Hepatocyte (in vitro differentiated cells): ENCODE results near the gene CLCN4. TPM values are rescaled to one million over a fixed set of nuclear protein-coding genes. Genes with fewer than 3 reads are reported as not detected.

Experiments used
- DNase-seq: peaks from one replicate; pipeline ENCODE4 v3.0.0-alpha.2; 2016; ENCODE audit warnings: low spot score
- H2AFZ ChIP-seq: fragments of 200-600 bp; sonication (generic); 2 replicates; pipeline ENCODE4 v1.6.0; 2016; ENCODE audit warnings: antibody characterized with exemption, mild to moderate bottlenecking
- H3K27ac ChIP-seq: fragments of 200-600 bp; sonication (generic); 2 replicates; pipeline ENCODE4 v1.5.1; 2016; ENCODE audit warnings: mild to moderate bottlenecking
- H3K27me3 ChIP-seq: fragments of 200-600 bp; sonication (generic); 2 replicates; pipeline ENCODE4 v1.6.1; 2016
- H3K36me3 ChIP-seq: fragments of 200-600 bp; sonication (generic); replicated peaks from 2 replicates; pipeline ENCODE4 v1.5.1; 2016; ENCODE audit warnings: low read depth; ENCODE audit not compliant: insufficient read depth
- H3K4me1 ChIP-seq: fragments of 200-600 bp; sonication (generic); 2 replicates; pipeline ENCODE4 v1.5.1; 2016; ENCODE audit warnings: mild to moderate bottlenecking, moderate library complexity; ENCODE audit not compliant: insufficient read depth
- H3K4me2 ChIP-seq: fragments of 200-600 bp; sonication (generic); 2 replicates; pipeline ENCODE4 v1.6.0; 2016
- H3K4me3 ChIP-seq: fragments of 200-600 bp; sonication (generic); 2 replicates; pipeline ENCODE4 v1.5.1; 2016; ENCODE audit warnings: mild to moderate bottlenecking
- H3K79me2 ChIP-seq: fragments of 200-600 bp; sonication (generic); 2 replicates; pipeline ENCODE4 v1.6.0; 2017; ENCODE audit warnings: mild to moderate bottlenecking
- H3K9me2 ChIP-seq: fragments of 200-600 bp; sonication (generic); replicated peaks from 2 replicates; pipeline ENCODE4 v1.6.0; 2017; ENCODE audit warnings: mild to moderate bottlenecking; ENCODE audit not compliant: insufficient read depth
- H3K9me3 ChIP-seq: fragments of 200-600 bp; sonication (generic); 2 replicates; pipeline ENCODE4 v1.5.1; 2016; ENCODE audit warnings: low read depth, mild to moderate bottlenecking
- H4K20me1 ChIP-seq: fragments of 200-600 bp; sonication (generic); 2 replicates; pipeline ENCODE4 v1.6.0; 2016; ENCODE audit warnings: mild to moderate bottlenecking; ENCODE audit not compliant: insufficient read depth, poor library complexity, severe bottlenecking
- EZH2 ChIP-seq: fragments of 200-600 bp; sonication (generic); IDR thresholded peaks from 2 replicates; pipeline ENCODE4 v1.6.1; 2016; ENCODE audit warnings: antibody characterized with exemption, mild to moderate bottlenecking, borderline replicate concordance
- EZH2phosphoT487 ChIP-seq: fragments of 200-600 bp; sonication (generic); IDR thresholded peaks from one replicate; pipeline ENCODE4 v1.6.1; 2018; ENCODE audit warnings: antibody characterized with exemption, mild to moderate bottlenecking, low read depth, moderate library complexity; ENCODE audit not compliant: unreplicated experiment, severe bottlenecking
- WGBS: methylation state at CpG from one replicate; pipeline ENCODE4 v1.1.6; 2016; ENCODE audit warnings: low lambda C conversion rate; ENCODE audit errors: missing lambda C conversion rate; 5-methylcytosine and 5-hydroxymethylcytosine counted together
- polyA plus RNA-seq: library from polyadenylated mRNA; unstranded; fragments of >200 nt; fragmentation: Nextera tagmentation; extraction: Ambion mirVana; gene quantifications from 2 replicates; pipeline ENCODE4 v1.2.1, GENCODE V29; 2016
- total RNA-seq: library from RNA; depleted of rRNA; stranded (reverse); fragments of >200 nt; gene quantifications from 2 replicates; pipeline ENCODE4 v1.2.3, GENCODE V29; 2014
- TF ChIP-seq, protein P1 (sequence below): fragments of 200-600 bp; sonication (generic); IDR thresholded peaks from 2 replicates; pipeline ENCODE4 v1.5.1; 2016; ENCODE audit warnings: antibody characterized with exemption, mild to moderate bottlenecking; ENCODE audit not compliant: poor library complexity

The CLCN4 gene
- total and polyA plus RNA-seq, 2 experiments from 2014 or later: 2.2 to 3.8 TPM

- WGBS: 83% methylated on average over 2 of the region's 2 CpGs
- Histone ChIP-seq H3K27ac (no peak overlapping the region), H3K36me3 (no peaks in the 10 kb centered on the region), H3K4me2 (no peak overlapping the region), H3K79me2 (no peaks in the 10 kb centered on the region), H3K9me3 (no peaks in the 10 kb centered on the region), H3K27me3 (no peaks in the 10 kb centered on the region), H3K4me1 (no peaks in the 10 kb centered on the region), H3K4me3 (no peak overlapping the region), H3K9me2 (no peaks in the 10 kb centered on the region), H4K20me1 (no peaks in the 10 kb centered on the region), H2AFZ (no peak overlapping the region)
- TF ChIP-seq, protein P1, sequence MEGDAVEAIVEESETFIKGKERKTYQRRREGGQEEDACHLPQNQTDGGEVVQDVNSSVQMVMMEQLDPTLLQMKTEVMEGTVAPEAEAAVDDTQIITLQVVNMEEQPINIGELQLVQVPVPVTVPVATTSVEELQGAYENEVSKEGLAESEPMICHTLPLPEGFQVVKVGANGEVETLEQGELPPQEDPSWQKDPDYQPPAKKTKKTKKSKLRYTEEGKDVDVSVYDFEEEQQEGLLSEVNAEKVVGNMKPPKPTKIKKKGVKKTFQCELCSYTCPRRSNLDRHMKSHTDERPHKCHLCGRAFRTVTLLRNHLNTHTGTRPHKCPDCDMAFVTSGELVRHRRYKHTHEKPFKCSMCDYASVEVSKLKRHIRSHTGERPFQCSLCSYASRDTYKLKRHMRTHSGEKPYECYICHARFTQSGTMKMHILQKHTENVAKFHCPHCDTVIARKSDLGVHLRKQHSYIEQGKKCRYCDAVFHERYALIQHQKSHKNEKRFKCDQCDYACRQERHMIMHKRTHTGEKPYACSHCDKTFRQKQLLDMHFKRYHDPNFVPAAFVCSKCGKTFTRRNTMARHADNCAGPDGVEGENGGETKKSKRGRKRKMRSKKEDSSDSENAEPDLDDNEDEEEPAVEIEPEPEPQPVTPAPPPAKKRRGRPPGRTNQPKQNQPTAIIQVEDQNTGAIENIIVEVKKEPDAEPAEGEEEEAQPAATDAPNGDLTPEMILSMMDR: no peak
- TF ChIP-seq EZH2phosphoT487: no peak
- TF ChIP-seq EZH2: no peak
- no peak for DNase-seq
Observed at GRCh38 chrX:10184411-10184810, 27.6 kb downstream of the CLCN4 start.

GRCh38 chrX:10186355-10186754 is 29.6 kb downstream of the CLCN4 start:
- no peak overlapping the region for H2AFZ ChIP-seq
- H3K79me2 ChIP-seq: no peaks in the 10 kb centered on the region
- no peak for DNase-seq
- H3K9me2 ChIP-seq: no peaks in the 10 kb centered on the region
- no peaks in the 10 kb centered on the region for H3K9me3 ChIP-seq
- TF ChIP-seq, protein P1: no peak
- TF ChIP-seq EZH2 (no peak), EZH2phosphoT487 (no peak)
- H3K4me3 ChIP-seq: no peak overlapping the region
- no peaks in the 10 kb centered on the region for H3K36me3 ChIP-seq
- no peaks in the 10 kb centered on the region for H4K20me1 ChIP-seq
- no peaks in the 10 kb centered on the region for H3K27me3 ChIP-seq
- no peaks in the 10 kb centered on the region for H3K4me1 ChIP-seq
- H3K27ac ChIP-seq: no peak overlapping the region
- WGBS: 84% methylated on average over 9 of the region's 9 CpGs
- no peak overlapping the region for H3K4me2 ChIP-seq

DNA sequence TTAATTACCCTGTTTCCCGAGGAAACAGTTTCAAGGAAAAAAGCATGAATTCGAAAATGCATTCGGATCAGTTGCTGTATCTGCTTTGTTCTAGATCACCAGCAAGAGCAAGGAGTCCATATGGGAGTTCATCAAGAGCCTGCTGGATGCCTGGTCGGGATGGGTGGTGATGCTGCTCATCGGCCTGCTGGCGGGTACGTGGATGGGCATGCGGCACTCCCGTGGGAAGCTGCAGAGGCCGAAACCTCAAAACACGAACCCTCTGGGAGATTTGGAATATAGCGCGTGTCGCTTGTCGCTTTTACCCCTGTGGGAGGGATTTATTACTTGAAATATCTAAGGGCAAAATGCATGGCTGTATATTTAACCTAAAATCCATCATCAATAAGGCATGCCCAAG is 30.6 kb downstream of the CLCN4 start:
- WGBS: 89% methylated on average over 15 of the region's 15 CpGs
- Histone ChIP-seq H3K27me3 (no peaks in the 10 kb centered on the region), H3K4me1 (no peaks in the 10 kb centered on the region), H3K4me3 (no peak overlapping the region), H3K36me3 (no peaks in the 10 kb centered on the region), H2AFZ (no peak overlapping the region), H3K27ac (no peak overlapping the region), H3K9me2 (no peaks in the 10 kb centered on the region), H3K79me2 (no peaks in the 10 kb centered on the region), H3K4me2 (no peak overlapping the region), H4K20me1 (no peaks in the 10 kb centered on the region), H3K9me3 (no peaks in the 10 kb centered on the region)
- TF ChIP-seq EZH2: no peak
- TF ChIP-seq, protein P1: no peak
- TF ChIP-seq EZH2phosphoT487: no peak
- DNase-seq: no peak
